Activated naive CD4-positive, alpha-beta T cell treated with anti-CD3 and anti-CD28 coated beads, Interleukin-2, amount 50 U/mL, for 72 hours (primary cell): ENCODE data around the gene HIPK2. TPM values are rescaled to one million over a fixed set of nuclear protein-coding genes. Genes with fewer than 3 reads are reported as not detected.

ENCODE experiments used
- ATAC-seq, 2 donors: fragments of 150-1000 bp; cut with Tn5 transposase; 2 replicates each; pipeline ENCODE4 v1.10.0; 2021; ENCODE audit warnings: mild to moderate bottlenecking in 2 of 2, moderate library complexity in 2 of 2
- DNase-seq, 2 donors: peaks; one replicate each; pipeline ENCODE4 v3.0.0; 2021 to 2022; ENCODE audit warnings: low spot score in 2 of 2
- H3K27ac Mint-ChIP-seq, 2 donors: one replicate each; pipeline ENCODE4 v1.8.0; 2022; ENCODE audit warnings: mild to moderate bottlenecking in 2 of 2, mixed read lengths in 2 of 2
- H3K36me3 Mint-ChIP-seq, 2 donors: one replicate each; pipeline ENCODE4 v1.8.0; 2022; ENCODE audit warnings: mixed read lengths in 2 of 2
- H3K9me3 Mint-ChIP-seq, 2 donors: one replicate each; pipeline ENCODE4 v1.8.0; 2022; ENCODE audit warnings: mixed read lengths in 2 of 2
- total RNA-seq, 2 donors: library from RNA; stranded (reverse); gene quantifications; one replicate each; pipeline ENCODE4 v1.2.3, GENCODE V29; 2022

The HIPK2 gene
- total RNA-seq, 2 donors from 2014 or later, result 12.8 to 20.9 TPM

DNA sequence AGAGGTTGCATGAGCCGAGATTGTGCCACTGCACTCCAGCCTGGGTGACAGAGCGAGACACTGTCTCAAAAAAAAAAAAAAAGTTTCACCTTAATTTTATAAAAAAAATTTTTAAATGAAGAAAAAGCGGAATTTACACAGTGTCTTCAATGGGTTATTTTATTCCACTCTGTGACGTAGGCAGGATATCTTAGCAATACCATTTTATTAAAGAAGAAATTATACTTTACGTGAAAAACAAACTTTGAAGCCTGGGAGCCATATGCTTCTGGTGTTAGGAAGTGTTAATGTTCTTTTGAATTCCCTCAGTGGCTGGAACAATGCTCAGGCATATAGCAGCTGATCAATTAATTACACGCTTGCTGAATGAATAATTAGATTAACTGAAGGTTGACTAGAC lies 176.6 kb downstream of the HIPK2 start:
- Mint-ChIP-seq H3K9me3 (no peaks in the 10 kb centered on the region), H3K36me3 (no peaks in the 10 kb centered on the region), H3K27ac (no peak overlapping the region)
- DNase-seq (no peak), ATAC-seq (no peak)

DNA sequence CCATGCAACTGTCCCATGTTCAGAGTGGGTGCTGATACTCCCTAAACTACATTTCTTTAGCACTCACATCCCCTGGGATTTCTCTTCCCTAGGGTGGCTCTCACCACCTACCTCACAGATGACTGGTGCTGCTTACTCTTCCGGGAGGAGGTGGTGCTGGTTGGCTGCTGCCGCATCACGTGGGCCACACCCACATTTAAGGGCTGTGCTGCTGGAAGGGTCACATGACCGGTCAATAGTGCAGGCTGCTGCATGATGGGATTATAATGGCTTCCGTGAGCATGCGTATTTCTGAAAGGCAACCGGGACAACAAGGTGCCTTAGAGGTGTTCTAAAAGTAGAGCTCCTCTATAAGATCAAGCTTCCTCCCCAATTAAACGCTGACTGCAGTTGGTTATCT lies 177.5 kb downstream of the HIPK2 start:
- DNase-seq (no peak), ATAC-seq (no peak)
- Mint-ChIP-seq H3K9me3 (no peaks in the 10 kb centered on the region), H3K36me3 (no peaks in the 10 kb centered on the region), H3K27ac (no peak overlapping the region)

DNA sequence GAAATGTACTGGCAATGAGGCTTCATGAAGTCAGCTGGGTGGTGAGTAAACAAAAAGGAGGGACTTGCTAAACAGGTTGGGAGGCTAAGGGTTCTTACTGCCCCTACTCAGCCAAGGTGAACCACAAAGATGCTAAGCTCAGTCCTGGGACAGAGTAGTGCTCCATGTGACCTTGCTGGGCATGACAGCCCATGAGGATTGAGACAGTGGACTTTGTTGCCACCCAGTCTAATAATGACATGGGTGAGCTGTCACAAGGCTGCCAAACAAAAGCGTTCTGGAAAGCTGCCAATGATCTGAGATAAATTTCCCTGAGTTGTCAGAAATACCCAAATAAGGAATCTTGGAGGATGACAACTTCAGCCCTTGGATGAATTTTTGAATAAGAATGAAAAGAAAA lies 179.2 kb downstream of the HIPK2 start:
- peaks cover 0 to 7% of the 10 kb centered on the region in 2 donors for H3K36me3 Mint-ChIP-seq
- no peaks in the 10 kb centered on the region for H3K9me3 Mint-ChIP-seq
- DNase-seq, result no peak
- no peak for ATAC-seq
- H3K27ac Mint-ChIP-seq, result no peak overlapping the region

DNA sequence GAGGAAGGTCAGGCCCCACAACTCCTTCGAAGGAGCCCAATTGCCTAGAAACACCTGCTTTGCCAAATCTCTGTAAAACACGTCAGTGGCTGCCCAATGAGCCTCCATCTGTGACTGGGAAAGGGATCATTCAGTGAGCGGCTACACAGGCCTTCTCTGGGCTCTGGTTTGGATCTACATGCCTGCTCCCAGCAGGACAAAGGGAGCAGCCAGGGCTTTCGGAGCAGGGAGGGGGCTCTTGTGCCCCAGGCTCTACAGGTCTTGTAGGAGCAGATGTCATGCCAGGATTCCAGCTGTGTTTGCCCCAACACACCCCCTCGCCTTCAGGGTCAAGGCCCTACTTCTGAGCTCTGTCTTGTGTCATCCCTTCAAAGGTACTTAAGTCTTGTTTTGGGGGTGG lies 180.8 kb downstream of the HIPK2 start:
- no peak for ATAC-seq
- H3K36me3 Mint-ChIP-seq, result peaks cover 0 to 7% of the 10 kb centered on the region in 2 donors
- DNase-seq, result no peak
- H3K9me3 Mint-ChIP-seq, result no peaks in the 10 kb centered on the region
- H3K27ac Mint-ChIP-seq, result no peak overlapping the region

DNA sequence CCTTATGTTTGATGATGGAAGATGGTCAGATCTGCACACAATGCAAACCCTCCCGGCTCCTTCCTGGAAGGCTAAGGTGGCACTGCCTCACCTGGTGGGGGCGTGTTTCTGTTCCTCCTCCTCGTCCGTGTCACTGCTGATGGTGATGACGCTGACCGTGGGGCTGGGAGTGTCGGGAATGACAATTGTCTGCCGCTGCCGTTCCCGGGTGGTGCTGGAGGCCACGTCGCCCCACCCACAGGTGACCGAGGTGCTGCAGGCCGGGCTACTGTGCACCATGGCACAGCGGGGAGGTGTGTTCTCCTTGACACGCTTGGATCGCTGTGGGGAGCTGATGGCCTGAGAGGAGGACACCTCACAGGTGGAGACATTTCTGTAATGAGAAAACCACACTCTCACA lies 181.2 kb downstream of the HIPK2 start:
- DNase-seq (no peak), ATAC-seq (no peak)
- Mint-ChIP-seq H3K36me3 (peaks cover 0 to 7% of the 10 kb centered on the region in 2 donors), H3K9me3 (no peaks in the 10 kb centered on the region), H3K27ac (no peak overlapping the region)

DNA sequence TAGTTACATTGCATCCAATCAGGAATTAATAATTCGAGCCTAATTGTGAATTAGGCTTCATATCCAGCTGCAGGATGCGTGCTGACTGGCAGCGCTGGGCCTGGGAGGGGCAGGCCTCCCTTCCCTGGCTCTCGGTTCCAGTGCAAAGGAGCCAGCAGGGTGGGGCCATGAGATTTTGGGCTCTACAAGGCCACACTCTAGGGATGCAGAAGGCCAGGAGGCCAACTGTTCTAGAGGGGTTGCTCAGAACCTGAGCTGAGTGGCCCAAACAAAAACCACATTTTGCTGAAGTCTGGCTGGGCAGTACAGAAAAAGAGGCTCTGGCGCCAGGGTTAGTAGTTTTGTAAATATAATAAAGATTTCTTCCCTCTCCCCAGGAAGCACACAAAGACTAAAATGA lies 182.0 kb downstream of the HIPK2 start:
- no peak overlapping the region for H3K27ac Mint-ChIP-seq
- no peak for DNase-seq
- H3K36me3 Mint-ChIP-seq, result peaks cover 0 to 7% of the 10 kb centered on the region in 2 donors
- no peaks in the 10 kb centered on the region for H3K9me3 Mint-ChIP-seq
- no peak for ATAC-seq

DNA sequence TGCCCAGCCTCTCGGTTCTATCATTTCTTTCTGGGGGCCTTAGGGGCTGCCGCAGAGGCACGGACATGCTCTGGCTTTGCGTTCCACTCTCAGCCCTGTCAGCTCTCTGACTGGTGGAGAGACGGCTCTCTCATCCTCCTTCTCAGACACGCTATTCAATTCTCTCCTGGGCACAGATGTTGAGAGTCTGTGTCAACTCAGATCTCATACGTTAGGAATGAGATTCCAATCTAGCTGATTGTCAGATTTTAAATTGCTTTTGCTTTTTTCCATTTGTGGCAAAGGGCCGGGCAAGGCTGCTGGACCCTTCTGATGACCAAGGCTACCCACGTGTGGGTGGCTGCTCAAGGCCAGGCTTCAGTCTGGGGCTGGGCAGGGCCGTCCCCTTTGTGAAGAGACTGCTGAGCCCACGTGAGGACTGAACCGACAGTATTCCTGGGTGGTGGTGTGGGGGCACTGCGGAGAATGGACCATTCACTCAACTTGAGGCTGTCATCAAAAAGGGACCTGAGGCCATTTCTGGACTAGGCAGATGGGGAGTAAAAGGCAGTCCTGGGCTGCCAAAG lies 182.8 kb downstream of the HIPK2 start:
- no peaks in the 10 kb centered on the region for H3K9me3 Mint-ChIP-seq
- H3K27ac Mint-ChIP-seq, result no peak overlapping the region
- ATAC-seq, result no peak
- H3K36me3 Mint-ChIP-seq, result peaks cover 0 to 7% of the 10 kb centered on the region in 2 donors
- no peak for DNase-seq

DNA sequence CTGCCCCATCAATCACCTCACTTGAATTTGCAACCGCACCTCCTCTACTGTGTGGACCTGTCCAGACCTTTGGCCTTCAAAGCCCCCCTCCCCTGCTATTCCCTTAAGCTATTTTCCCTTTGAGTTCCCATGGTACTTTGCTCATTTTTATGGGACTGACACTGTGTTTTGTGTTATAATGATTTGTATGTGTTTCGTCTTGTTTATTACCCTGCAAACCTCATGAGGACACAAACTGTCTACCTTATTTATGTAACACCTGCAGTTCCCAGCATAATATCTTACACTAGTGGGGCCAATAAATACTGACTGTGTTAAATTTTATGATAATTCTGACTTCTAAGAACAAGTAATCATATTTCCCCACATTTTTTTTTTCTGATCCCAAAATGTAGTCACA lies 183.7 kb downstream of the HIPK2 start:
- Mint-ChIP-seq H3K36me3 (peaks cover 0 to 7% of the 10 kb centered on the region in 2 donors), H3K27ac (peak overlapping the region in 1 of 2 donors; percentile 69), H3K9me3 (no peaks in the 10 kb centered on the region)
- no peak for DNase-seq
- no peak for ATAC-seq

DNA sequence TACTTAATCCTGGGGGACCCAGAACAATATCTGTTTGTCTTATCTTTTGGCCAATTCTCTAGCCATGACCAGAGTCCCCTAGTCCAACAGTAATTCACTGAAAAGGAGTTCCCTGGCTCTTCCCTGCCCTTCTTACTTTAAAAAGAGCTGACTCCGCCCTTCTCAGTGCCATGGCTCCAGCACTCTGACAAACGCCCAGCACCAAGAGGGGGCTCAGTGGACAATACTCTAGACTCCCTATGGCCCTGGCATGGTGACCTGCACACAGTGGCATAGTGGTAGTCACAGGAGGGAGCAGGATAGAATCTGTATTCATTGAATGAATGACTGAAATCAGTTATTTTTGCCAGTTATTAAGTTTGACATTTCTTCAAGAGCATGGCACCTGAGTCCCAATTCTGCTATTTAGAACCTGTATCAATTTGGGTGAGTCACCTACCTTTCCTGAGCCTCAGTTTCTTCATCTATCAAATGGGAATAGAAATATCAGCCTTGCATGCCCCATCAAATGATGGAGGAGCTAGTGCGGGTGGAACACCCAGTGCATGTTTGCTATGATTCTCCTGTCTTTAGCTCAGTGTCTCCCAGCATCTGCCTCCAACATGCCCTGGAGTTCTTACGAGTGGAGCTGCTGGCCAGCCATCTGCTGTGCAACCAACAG lies 184.9 kb downstream of the HIPK2 start:
- Mint-ChIP-seq H3K27ac (no peak overlapping the region), H3K9me3 (no peaks in the 10 kb centered on the region), H3K36me3 (peaks cover 0 to 7% of the 10 kb centered on the region in 2 donors)
- DNase-seq (no peak), ATAC-seq (no peak)

DNA sequence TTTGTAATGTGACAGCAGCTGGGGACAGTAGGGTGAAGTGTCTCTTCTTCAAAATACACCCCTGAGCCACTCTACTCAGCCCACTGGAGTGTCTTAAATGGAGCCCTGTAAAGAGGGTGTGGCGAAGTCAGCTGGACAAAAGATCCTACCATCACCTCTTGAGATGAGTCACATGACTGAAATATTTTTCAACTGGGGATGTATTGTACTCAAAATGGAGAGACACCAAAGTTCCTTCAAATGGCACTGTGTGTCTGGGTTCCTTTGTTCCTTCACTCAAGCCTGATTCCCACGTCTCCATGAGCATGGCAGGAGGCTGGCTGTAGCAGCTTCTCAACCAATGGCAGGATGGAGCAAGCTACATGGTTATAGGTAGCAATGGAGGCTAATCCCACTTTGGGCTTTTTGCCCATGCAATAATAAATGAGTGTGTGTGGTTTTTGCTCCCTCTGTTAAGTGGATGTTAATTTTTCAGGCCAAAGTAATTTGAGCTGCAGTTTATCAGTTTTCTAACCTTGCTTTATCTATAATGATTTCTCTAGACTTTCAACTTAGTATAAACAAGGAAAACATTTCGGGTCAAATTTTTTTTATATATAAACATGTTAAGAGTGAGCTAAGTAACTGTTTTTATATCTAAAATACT lies 186.1 kb downstream of the HIPK2 start:
- Mint-ChIP-seq H3K36me3 (peaks cover 0 to 7% of the 10 kb centered on the region in 2 donors), H3K9me3 (no peaks in the 10 kb centered on the region), H3K27ac (no peak overlapping the region)
- DNase-seq (no peak), ATAC-seq (no peak)

DNA sequence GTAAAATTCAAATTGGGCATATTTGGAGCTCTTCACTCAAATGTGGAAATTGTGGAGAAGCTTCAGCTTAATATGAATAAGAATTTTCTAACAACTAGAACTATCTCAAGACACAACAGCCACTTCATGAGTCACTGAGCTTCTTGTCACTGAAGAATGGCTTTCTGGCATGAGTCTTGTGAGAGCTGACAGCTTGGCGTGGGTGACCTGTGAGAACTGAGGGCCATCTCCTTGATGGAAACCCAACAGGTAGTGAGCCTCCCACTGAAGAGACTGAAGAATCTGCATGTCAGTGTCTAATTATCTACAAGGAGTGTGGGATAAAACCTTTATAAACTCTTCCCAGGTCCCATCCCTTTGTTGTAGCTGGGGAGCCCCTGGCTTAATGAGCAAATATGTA lies 188.3 kb downstream of the HIPK2 start:
- peak in 1 of 2 donors; percentile 54 for ATAC-seq
- Mint-ChIP-seq H3K27ac (peak overlapping the region in 1 of 2 donors; percentile 12), H3K36me3 (no peaks in the 10 kb centered on the region), H3K9me3 (no peaks in the 10 kb centered on the region)
- no peak for DNase-seq

DNA sequence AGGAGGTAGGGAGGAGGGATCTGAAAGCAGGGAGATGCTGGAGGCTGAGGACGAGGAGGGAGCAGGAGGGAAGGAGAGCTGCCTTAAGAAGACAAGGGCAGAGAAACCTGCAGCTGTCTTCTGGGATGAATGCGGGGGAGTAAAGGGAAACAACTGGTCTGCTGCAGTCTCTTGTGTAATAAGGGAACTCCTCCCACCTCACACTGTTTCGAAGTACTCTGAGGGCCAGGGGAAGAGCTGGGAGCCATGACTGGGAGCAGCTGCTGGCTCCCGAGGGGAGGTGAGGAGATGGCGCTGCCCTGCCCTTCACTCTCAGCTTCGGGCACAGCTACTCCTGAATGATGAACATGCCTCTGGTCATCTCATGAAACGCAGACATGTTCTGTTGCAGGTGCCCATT lies 189.2 kb downstream of the HIPK2 start:
- ATAC-seq (no peak), DNase-seq (no peak)
- no peaks in the 10 kb centered on the region for H3K9me3 Mint-ChIP-seq
- peak overlapping the region in 1 of 2 donors; percentile 3 for H3K27ac Mint-ChIP-seq
- H3K36me3 Mint-ChIP-seq, result peaks cover 0 to 2% of the 10 kb centered on the region in 2 donors

DNA sequence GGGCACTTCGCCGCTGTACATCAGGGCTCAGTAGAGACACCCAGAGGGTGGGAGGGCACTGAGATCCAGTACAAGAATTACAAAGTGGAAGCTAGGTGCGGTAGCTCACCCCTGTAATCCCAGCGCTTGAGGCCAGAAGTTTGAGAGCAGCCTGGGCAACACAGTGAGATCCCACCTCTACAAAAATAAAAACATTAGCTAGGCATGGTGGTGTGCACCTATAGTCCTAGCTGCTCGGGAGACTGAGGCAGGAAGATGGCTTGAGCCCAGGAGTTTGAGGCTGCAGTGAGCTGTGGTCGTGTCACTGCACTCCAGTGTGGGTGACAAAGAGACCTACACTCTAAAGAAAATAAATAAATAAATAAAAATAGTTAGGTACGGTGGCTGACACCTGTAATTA lies 190.3 kb downstream of the HIPK2 start:
- peaks cover 0 to 9% of the 10 kb centered on the region in 2 donors for H3K36me3 Mint-ChIP-seq

DNA sequence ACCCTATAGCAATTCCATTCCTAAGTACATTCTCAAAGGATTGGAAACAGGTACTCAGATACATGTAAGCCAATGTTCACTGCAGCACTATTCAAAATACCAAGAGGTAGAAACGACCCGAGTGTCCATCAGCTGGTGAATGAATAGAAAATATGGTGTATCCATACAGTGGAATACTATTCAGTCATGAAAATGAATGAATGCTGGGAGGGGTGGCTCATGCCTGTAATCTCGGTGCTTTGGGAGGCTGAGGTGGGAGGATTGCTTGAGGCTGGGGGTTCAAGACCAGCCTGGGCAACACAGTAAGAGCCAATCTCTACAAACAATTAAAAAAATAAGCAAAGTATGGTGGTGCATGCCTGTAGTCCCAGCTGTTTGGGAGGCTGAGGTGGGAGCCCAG lies 191.5 kb downstream of the HIPK2 start:
- H3K36me3 Mint-ChIP-seq, result peaks cover 0 to 9% of the 10 kb centered on the region in 2 donors
- H3K9me3 Mint-ChIP-seq, result no peaks in the 10 kb centered on the region
- no peak overlapping the region for H3K27ac Mint-ChIP-seq
- ATAC-seq (no peak), DNase-seq (no peak)

More for the DNA sequence above, 190.3 kb downstream of the HIPK2 start:
- Mint-ChIP-seq H3K27ac (peak overlapping the region in 1 of 2 donors; percentile 36), H3K9me3 (no peaks in the 10 kb centered on the region)
- no peak for ATAC-seq
- no peak for DNase-seq

DNA sequence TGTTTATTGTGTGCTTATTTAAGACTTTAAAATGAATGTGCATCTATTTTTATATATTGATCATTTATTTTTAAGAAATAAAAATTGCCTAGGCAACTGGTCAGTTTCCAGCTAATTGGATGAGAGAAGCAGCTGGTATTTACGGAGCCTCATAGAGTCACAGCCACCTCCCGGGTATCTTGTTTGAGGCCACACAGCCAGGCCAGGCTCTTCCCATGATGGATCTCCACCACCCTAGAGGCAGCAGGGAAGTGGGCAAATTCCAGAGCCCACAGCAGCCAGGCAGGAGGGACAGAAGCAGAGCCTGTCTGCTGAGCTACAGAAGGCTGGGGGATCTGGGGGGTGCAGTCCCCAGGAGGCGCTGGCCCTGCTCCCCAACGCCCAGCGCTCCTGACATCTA lies 192.8 kb downstream of the HIPK2 start:
- H3K36me3 Mint-ChIP-seq, result peaks cover 0 to 9% of the 10 kb centered on the region in 2 donors
- H3K9me3 Mint-ChIP-seq, result no peaks in the 10 kb centered on the region
- DNase-seq (no peak), ATAC-seq (no peak)
- H3K27ac Mint-ChIP-seq, result no peak overlapping the region

DNA sequence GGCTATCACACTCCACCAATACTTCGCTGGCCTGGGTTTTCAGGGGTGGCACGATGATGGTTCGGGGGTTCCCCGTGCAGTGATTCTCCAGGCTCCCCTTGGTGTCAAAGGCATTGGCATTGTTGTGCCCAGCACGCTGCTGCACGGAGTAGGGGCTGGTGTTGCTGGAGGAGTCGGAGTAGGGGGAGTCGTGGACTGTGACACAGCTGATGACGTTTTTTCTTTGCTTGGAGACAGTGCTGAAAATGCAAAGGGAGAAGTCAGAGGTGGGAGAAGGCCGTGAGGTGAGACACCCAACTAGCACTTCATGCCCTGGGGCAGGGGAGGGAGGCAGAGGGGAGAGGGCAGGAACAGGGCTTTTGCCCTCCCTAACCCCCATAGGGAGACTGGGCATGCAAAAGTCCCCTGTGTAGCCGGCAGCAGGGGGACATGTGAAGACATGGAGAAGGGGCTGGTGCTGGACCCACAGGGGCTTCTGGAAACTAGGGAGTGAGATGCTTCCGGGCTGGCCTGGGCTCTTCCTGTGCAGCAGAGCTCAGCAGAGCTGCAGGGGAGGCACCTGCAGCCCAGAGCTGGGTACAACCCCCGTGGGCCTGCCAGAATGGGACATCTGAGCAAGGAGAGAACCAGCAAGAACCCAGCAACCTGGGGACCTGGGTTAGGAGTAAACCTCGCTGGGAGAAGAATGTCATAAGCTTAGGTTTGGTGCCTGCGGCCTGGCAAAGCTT lies 193.8 kb downstream of the HIPK2 start:
- H3K27ac Mint-ChIP-seq, result peak overlapping the region; percentile 59 to 74
- H3K36me3 Mint-ChIP-seq, result peaks cover 0 to 9% of the 10 kb centered on the region in 2 donors
- DNase-seq (no peak), ATAC-seq (no peak)
- no peaks in the 10 kb centered on the region for H3K9me3 Mint-ChIP-seq

DNA sequence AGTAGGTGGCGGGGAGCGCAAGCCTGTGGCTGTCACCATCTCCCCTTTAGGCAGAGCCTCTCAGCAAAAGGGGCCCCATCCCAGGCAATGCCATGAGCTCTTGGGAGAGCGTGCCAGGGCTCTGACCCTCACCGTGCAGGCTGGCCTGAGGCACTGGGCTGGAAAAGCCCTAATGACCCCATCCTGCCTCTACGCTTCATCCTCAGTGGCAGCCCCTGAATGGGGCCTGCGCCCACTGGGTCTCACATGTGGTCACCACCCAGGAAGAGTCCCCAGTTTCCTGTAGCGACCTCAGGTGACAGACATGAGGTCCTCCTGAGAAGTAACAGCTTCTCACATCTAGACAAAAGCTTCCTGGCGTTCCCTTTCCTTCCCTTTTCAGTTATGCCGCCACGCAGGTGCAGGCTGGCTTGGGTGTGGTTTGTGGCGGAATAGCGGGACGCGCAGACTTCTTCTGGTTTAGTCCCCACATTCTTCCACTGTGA lies 195.1 kb downstream of the HIPK2 start:
- no peaks in the 10 kb centered on the region for H3K9me3 Mint-ChIP-seq
- DNase-seq (no peak), ATAC-seq (peak in 1 of 2 donors; percentile 16)
- no peak overlapping the region for H3K27ac Mint-ChIP-seq
- H3K36me3 Mint-ChIP-seq, result peaks cover 0 to 9% of the 10 kb centered on the region in 2 donors
